ENCODE measurements around the gene C20orf96. TPM values are rescaled to one million over a fixed set of nuclear protein-coding genes. Genes with fewer than 3 reads are reported as not detected.

Gene C20orf96
- polyA plus RNA-seq, 1 donor (not counting 4 experiments of a cell fraction or from before 2014, with no cell fraction given) = 3.6 TPM

GRCh38 chr20:309306-309840, 18.8 kb upstream of the C20orf96 start:
- Histone ChIP-seq H3K4me3 (ENCODE audit: control insufficient read depth in 2 of 3, extremely low read depth in 1 of 3, insufficient read depth in 2 of 3, low read depth in 1 of 3, low read length in 3 of 3) (no peak overlapping the region), H3K36me3 (ENCODE audit: control insufficient read depth in 2 of 2, extremely low read depth in 1 of 2, insufficient read depth in 2 of 2, low read length in 2 of 2) (no peaks in the 10 kb centered on the region), H3K4me2 (ENCODE audit: control insufficient read depth, extremely low read depth, insufficient read depth, low read depth, low read length) (peak overlapping the region; percentile 37), H2AFZ (ENCODE audit: control insufficient read depth, low read length) (no peak overlapping the region), H3K9me1 (ENCODE audit: control insufficient read depth, extremely low read depth, insufficient read depth, low read length) (peaks cover 4% of the 10 kb centered on the region), H3K27me3 (ENCODE audit: control insufficient read depth, extremely low read depth, insufficient read depth, low read length) (no peaks in the 10 kb centered on the region), H3K27ac (ENCODE audit: control insufficient read depth, insufficient read depth, low read length) (peak overlapping the region; percentile 74), H3K9ac (ENCODE audit: control insufficient read depth, extremely low read depth, insufficient read depth, low read length) (peak overlapping the region; percentile 44), H3K4me1 (ENCODE audit: control insufficient read depth, extremely low read depth, insufficient read depth, low read length) (peaks cover 46% of the 10 kb centered on the region), H3K79me2 (ENCODE audit: control insufficient read depth, insufficient read depth, low read length) (no peaks in the 10 kb centered on the region), H4K20me1 (ENCODE audit: control insufficient read depth, extremely low read depth, insufficient read depth, low read length) (peaks cover 2% of the 10 kb centered on the region), H3K9me3 (ENCODE audit: control insufficient read depth, low read depth, low read length) (peaks cover 2% of the 10 kb centered on the region)
- dilution Hi-C loops (cut with MboI; ENCODE audit: extremely low pct_ligation_motif_present, low sequenced_read_pairs) = no loop called here
- DNase-seq (ENCODE audit: low read depth, low spot score) (no peak), FAIRE-seq (no peak)
- TF ChIP-seq CTCF (optimal IDR thresholded peaks at IDR 0.05 in 1 of 3, IDR thresholded peaks at IDR 0.05 in 1 of 3, conservative IDR thresholded peaks at IDR 0.05 in 1 of 3; ENCODE audit: extremely low read depth in 1 of 3, insufficient read depth in 2 of 3, low read length in 3 of 3) (no peak), EZH2 (IDR thresholded peaks at IDR 0.05; ENCODE audit: low read length) (no peak)

GRCh38 chr20:308427-309038, 18.0 kb upstream of the C20orf96 start:
- dilution Hi-C loops (cut with MboI; ENCODE audit: extremely low pct_ligation_motif_present, low sequenced_read_pairs) = no loop called here
- no peaks in the 10 kb centered on the region for H3K79me2 ChIP-seq (ENCODE audit: control insufficient read depth, insufficient read depth, low read length)
- peak overlapping the region; percentile 74 for H3K27ac ChIP-seq (ENCODE audit: control insufficient read depth, insufficient read depth, low read length)
- no peak overlapping the region for H3K4me2 ChIP-seq (ENCODE audit: control insufficient read depth, extremely low read depth, insufficient read depth, low read depth, low read length)
- peaks cover 38% of the 10 kb centered on the region for H3K4me1 ChIP-seq (ENCODE audit: control insufficient read depth, extremely low read depth, insufficient read depth, low read length)
- no peaks in the 10 kb centered on the region for H3K9me1 ChIP-seq (ENCODE audit: control insufficient read depth, extremely low read depth, insufficient read depth, low read length)
- H4K20me1 ChIP-seq (ENCODE audit: control insufficient read depth, extremely low read depth, insufficient read depth, low read length) = no peaks in the 10 kb centered on the region
- H2AFZ ChIP-seq (ENCODE audit: control insufficient read depth, low read length) = no peak overlapping the region
- H3K4me3 ChIP-seq (ENCODE audit: control insufficient read depth in 2 of 3, extremely low read depth in 1 of 3, insufficient read depth in 2 of 3, low read depth in 1 of 3, low read length in 3 of 3) = no peak overlapping the region
- H3K9ac ChIP-seq (ENCODE audit: control insufficient read depth, extremely low read depth, insufficient read depth, low read length) = peak overlapping the region; percentile 34
- no peaks in the 10 kb centered on the region for H3K27me3 ChIP-seq (ENCODE audit: control insufficient read depth, extremely low read depth, insufficient read depth, low read length)
- no peaks in the 10 kb centered on the region for H3K36me3 ChIP-seq (ENCODE audit: control insufficient read depth in 2 of 2, extremely low read depth in 1 of 2, insufficient read depth in 2 of 2, low read length in 2 of 2)
- DNase-seq (ENCODE audit: low read depth, low spot score) (peak; percentile 88), FAIRE-seq (peak; percentile 97)
- no peak for TF ChIP-seq CTCF (optimal IDR thresholded peaks at IDR 0.05 in 1 of 3, IDR thresholded peaks at IDR 0.05 in 1 of 3, conservative IDR thresholded peaks at IDR 0.05 in 1 of 3; ENCODE audit: extremely low read depth in 1 of 3, insufficient read depth in 2 of 3, low read length in 3 of 3)
- TF ChIP-seq EZH2 (IDR thresholded peaks at IDR 0.05; ENCODE audit: low read length) = no peak
- peaks cover 2% of the 10 kb centered on the region for H3K9me3 ChIP-seq (ENCODE audit: control insufficient read depth, low read depth, low read length)
